Stimulated activated CD8-positive, alpha-beta memory T cell treated with anti-CD3 and anti-CD28 coated beads, Interleukin-7, amount 100 ng/mL, for 1 hour (primary cell): ENCODE measurements around the gene CLSTN1.

ENCODE experiments used
- DNase-seq, 2 donors: peaks; one replicate each; pipeline ENCODE4 v3.0.0-alpha.2; 2020; ENCODE audit warnings: low read depth in 2 of 2

The CLSTN1 gene

GRCh38 chr1:9850442-9851162 lies 26.8 kb upstream of the CLSTN1 start:
- no peak for DNase-seq

DNA sequence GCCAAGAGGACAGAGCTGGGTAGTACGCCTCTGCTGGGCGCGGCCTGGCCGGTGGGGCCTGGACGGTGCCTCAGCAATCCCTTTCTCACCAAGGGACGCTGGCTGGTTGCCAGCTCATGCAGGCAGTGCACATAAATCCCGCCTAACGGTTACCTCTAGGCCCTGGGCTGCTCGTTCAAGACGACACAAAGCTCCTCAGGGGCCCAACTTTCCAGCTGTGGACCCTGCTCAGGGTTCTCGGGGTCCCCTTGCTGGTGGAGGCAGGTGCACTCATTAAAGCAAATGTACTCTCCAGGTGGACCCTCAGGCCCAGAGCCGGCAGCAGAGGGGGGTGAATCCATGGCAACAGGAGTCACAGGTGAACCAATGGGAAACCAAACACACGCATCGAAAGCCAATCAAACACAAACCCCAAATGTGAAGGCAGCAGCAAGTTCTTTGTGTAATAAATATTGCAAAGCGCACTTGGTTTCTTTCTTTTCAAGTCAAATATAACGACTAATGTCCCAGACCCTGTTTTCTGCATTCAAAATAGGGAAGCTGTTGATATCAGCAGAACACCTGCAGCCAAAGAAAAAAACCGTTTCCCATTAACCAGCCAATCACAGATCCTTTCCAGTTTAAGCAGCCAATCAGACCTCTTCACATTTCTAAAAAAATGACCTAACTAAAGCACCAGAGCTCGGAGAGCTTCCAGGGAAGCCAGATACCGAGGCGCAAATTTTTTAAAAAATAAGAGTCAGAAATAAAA lies 26.1 kb upstream of the CLSTN1 start:
- DNase-seq, result no peak

- DNase-seq, result no peak
Observed at GRCh38 chr1:9848022-9848421, 24.3 kb upstream of the CLSTN1 start.

GRCh38 chr1:9847269-9847668 lies 23.5 kb upstream of the CLSTN1 start:
- DNase-seq, result no peak

DNA sequence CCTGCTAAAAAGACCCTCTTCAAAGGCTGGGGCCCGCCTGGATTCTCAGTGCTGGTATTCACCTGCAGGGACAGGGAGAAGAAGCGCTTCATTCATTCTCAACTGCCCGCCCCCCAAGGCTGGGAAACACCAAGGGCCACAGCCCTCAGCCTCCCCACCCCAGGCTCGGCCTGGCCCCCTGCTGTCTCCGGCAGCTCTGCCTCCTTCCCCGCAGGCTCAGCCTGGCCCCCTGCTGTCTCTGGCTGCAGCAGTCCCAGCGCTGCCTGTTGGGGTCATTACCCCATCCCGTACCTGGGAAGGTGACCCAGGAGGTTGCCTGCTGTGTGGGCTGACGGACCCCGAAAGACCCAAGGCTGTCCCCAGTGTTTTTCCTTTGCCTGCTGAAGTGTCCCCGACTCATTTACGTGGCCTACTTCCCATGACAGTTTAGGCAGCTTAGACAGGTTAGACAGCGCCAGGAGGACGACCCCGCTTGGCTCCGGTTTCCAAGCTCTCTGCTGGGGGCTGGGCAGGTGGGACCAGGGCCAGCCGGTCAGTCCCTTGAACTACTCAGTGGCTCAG lies 22.9 kb upstream of the CLSTN1 start:
- no peak for DNase-seq

DNA sequence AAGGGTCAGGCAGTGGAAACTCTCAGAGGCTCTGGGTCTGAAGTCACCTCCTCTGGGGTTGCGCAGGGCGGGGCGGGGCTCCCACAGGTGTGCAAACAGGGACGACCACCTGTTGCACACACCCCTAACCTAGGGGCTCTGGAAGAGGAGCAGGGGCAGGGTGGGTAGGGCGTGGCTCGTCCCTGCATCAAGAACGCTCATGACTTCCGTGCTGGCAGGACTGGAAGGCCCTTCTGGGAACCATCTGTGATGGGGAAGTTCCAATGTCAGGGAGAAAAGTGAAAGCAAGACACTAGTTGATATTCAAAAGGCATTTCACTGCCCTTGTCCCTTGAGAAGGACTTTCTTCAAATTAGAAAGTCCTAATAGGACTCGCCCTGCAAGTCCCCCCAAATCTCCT lies 22.1 kb upstream of the CLSTN1 start:
- DNase-seq, result no peak

GRCh38 chr1:9844756-9845155 lies 21.0 kb upstream of the CLSTN1 start:
- no peak for DNase-seq

DNA sequence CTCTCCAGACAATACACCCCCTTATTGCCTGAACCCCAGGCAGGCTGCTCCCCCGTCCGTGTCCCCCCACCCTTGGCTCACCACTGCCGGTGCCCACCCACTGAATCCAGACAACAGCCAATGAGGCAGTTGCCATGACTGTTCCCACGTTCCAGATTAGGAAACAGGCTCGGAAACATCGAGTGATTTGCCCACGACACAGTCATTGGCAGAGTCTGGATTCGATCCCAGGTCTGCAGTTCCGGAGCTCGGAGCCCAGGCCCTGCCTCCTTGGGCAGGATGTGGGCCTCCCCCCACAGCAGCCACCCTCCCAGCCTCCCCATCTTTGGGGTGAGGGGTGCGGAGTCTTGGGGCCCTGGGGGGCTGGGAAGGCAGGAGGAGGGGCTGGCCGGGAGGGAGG lies 20.3 kb upstream of the CLSTN1 start:
- DNase-seq, result no peak

DNA sequence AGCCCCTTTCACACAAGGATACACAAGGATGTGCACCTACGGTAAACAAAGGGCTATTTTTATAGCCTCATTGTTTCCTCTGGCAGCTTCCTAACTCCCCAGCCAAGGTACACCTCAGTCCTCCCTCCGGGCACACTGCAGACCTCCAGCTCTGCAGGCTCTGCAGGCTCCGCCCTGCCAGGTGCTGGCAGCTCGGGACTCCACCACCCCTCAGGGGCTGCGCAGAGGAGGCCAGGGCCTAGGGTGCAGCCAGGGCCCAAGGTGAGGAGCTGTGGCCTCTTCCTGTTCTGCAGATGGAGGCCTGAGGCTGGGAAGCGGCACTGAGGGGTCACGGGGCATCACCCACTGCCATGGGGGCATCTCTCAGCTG lies 19.8 kb upstream of the CLSTN1 start:
- DNase-seq, result no peak

DNA sequence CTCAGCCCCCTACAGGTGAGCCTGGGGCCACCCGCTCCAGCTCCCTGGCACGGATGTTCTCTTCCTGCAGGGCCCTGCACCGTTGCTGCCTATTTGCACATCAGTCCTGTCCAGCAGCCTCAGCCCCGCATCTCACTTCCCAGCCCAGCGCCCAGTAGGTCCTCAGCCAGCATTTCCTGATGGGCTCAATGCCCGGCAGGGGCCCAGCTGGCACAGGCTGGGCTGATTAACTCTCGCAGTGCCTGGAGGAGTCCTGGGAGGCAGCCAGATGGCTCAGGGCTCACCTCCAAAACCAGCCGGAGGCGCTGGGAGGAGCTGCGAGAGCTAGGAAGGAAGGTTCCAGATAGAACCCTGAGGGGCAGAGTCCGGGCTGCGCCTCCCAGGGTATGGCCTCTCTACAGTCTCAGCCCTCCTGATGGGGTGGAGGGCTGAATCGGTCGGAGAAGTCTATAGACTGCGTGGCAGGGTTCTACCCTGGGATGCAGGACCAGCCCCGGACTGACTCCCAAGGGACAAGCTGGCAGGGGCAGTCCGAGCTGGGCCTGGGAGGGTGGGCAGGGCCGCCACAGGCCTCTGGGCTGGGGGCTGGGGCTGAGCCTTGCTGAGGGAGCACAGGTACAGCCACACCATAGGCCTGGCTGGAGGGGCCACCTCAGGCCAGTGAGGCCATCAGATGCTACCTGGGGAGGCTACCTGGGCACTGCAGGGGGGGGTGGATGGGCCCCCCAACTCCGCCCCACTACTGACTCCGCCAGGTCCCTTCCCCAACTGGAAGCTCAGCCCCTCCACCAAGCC lies 19.2 kb upstream of the CLSTN1 start:
- no peak for DNase-seq

DNA sequence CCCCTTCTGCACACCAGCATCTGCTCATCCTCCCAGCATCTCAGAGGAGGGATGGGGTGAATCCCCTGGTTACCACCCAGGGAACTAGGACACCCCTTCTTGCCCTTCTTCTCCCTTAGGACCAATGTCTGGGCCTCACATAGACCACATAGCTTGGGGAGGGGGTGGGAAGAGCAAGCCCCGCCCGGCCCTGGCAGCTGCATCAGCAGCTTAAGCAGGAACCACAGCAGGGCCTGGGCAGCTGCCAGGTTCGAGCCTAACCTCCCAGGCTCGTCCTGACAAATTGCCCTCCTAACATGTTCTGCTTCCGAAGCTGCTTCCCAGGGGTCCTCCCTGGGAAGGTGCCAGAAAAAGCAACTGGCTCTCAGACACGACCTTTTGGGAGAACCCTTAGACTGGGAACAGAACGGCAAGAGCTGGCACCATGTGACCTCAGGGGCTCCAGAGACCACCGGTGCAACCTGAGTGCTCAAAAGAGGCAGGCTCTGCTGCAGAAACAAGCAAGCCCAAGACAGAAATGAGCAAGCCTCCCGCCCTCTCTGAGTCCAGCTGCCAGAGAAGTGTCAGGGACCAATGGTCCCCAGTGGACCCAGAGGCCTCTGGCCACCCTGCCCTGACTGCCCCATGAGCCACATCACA lies 18.4 kb upstream of the CLSTN1 start:
- no peak for DNase-seq

- DNase-seq, result no peak
Observed at GRCh38 chr1:9841460-9841859, 17.7 kb upstream of the CLSTN1 start.

- DNase-seq, result no peak
Observed at GRCh38 chr1:9840176-9840575, 16.4 kb upstream of the CLSTN1 start.

GRCh38 chr1:9838946-9839345 lies 15.2 kb upstream of the CLSTN1 start:
- DNase-seq, result no peak

DNA sequence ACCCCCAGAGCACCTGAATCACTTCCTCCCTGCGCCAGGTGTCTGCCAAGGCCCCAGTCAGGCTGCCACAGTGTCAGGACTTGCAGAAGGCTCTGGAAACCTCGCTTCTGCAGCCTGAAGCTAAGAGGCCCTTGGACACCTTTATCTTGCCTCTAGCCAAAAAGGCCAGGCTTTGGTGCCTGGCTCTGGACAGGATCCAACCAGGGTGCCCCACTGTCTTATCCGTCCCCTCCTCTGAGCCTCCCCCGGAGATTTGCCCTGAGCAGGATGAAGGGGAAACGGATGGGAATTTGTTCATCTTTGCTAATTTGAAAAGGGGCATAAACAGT lies 12.8 kb upstream of the CLSTN1 start:
- DNase-seq, result no peak

DNA sequence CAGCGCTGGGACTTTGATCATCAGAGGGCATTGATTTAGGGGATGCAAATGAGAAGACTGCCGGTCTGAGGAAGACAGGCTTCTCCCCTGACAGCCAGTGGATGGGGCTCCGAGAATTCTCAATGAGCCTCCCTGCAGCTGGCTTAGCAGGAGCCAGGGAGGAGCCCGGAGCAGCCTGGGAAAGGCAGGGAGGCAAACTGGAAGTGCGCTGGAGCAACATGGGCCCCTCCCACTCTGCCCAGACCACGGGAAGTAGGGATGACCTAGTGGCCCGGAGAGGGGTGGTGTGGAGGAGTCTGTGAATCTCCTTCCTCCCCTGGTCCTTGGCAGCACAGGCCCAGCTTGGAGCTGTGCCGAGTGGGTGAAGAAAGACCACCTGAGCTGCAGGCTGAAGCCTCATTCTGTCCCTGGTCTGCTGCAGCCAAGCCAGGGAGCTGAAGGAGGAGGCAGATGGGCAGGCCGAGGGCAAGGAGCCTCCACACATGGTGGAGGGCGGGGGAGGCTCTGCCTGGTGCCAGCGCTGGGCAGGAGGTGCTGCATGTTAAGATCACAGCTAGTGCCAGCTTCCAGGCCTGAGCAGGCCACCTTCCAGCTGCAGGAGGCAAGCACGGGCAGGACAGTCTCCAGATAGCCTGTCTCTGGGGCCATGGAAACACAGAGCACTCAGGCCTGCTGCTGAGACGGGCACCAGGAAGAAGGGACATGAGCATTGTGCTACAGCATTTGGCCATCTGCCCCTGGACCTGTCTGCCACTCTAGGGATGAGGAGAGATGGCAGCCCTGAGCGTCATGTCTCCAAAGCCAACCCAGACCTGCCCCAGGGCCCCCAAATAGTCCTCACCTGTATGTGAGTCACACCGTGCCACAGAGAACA lies 12.2 kb upstream of the CLSTN1 start:
- DNase-seq, result no peak

GRCh38 chr1:9835404-9835757 lies 11.6 kb upstream of the CLSTN1 start:
- DNase-seq, result no peak

- DNase-seq, result no peak
Observed at GRCh38 chr1:9833632-9834031, 9.9 kb upstream of the CLSTN1 start.

DNA sequence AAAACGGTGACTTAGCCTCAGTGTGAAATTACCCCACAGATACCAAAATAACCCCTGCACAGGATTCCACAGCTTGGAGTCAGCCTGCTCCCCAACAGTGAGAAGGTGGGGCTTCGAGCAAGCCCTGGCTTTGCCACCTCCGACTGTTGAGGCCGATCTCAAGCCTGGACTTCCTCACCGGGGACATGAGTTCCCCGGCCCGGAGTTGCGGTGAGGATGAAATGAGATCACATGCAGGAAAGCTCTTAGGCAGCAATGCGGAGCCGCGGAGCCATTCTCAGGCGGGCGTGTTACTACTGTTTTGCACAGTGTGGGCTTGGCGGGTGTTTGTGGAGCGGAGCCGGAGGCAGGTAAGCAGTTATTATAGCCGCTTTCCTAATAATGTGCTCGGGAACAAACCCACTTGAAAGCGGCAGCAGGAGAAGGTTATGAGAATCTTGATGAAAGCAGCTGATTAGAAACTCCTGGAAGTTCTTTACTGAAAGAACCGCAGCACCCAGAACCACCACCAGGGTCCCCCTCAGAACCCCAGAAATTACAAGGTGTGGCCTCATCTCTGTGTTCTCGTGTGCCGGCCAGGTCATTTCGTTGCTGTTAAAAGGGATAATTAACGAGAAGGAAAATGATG lies 3.9 kb upstream of the CLSTN1 start:
- DNase-seq, result no peak

DNA sequence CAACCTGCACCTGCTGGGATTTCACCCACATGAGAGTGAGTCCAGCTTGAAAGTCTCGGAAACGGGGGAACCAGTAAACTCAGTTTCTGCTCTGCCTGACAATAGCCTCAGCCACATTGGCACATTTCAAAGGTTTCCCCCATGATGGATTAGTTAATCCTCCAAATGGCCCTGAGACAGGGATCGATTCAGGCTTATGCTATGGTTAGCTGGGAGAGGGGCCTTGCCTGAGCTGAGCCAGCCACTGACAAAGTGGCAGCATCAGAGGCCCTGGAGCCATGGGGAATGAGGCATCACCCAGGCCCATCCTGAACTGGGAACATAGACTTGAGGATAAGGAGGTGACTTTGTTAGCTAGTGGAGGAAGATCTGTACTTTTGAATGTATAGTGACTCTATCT lies 2.9 kb upstream of the CLSTN1 start:
- DNase-seq, result no peak

- no peak for DNase-seq
Observed at GRCh38 chr1:9826087-9826486, 2.3 kb upstream of the CLSTN1 start.
